Ishikawa (cell line): ENCODE data around the gene RTEL1.

Experiments used
- CEBPB ChIP-seq: IDR thresholded peaks from 2 replicates; pipeline ENCODE4 v1.6.1; 2012
- CREB1 ChIP-seq: IDR thresholded peaks from 2 replicates; pipeline ENCODE4 v1.6.1; 2012; ENCODE audit warnings: low read depth
- EGR1 ChIP-seq: IDR thresholded peaks from 2 replicates; pipeline ENCODE4 v1.6.1; 2012
- EP300 ChIP-seq: IDR thresholded peaks from 2 replicates; pipeline ENCODE4 v1.6.1; 2012; ENCODE audit warnings: borderline replicate concordance
- FOXM1 ChIP-seq: IDR thresholded peaks from 2 replicates; pipeline ENCODE4 v1.6.1; 2012; ENCODE audit warnings: low read depth, borderline replicate concordance
- RAD21 ChIP-seq: IDR thresholded peaks from 2 replicates; pipeline ENCODE4 v1.6.1; 2012; ENCODE audit warnings: low read depth
- TAF1 ChIP-seq: IDR thresholded peaks from 2 replicates; pipeline ENCODE4 v1.6.1; 2012; ENCODE audit warnings: low read depth, mild to moderate bottlenecking
- TCF12 ChIP-seq: IDR thresholded peaks from 2 replicates; pipeline ENCODE4 v1.6.1; 2012; ENCODE audit warnings: low read depth
- TEAD4 ChIP-seq: IDR thresholded peaks from 2 replicates; pipeline ENCODE4 v1.6.1; 2012
- YY1 ChIP-seq: IDR thresholded peaks from 2 replicates; pipeline ENCODE4 v1.6.1; 2012; ENCODE audit warnings: low read depth
- ZBTB7A ChIP-seq: IDR thresholded peaks from 2 replicates; pipeline ENCODE4 v1.6.1; 2012; ENCODE audit warnings: low read depth
- TF ChIP-seq, protein P1 (sequence below): IDR thresholded peaks from 2 replicates; pipeline ENCODE4 v1.6.1; 2012
- TF ChIP-seq, protein P2 (sequence below): IDR thresholded peaks from 2 replicates; pipeline ENCODE4 v1.6.1; 2012; ENCODE audit warnings: low read depth, mild to moderate bottlenecking
- TF ChIP-seq, protein P3 (sequence below): IDR thresholded peaks from 2 replicates; pipeline ENCODE4 v1.6.1; 2012

DNA sequence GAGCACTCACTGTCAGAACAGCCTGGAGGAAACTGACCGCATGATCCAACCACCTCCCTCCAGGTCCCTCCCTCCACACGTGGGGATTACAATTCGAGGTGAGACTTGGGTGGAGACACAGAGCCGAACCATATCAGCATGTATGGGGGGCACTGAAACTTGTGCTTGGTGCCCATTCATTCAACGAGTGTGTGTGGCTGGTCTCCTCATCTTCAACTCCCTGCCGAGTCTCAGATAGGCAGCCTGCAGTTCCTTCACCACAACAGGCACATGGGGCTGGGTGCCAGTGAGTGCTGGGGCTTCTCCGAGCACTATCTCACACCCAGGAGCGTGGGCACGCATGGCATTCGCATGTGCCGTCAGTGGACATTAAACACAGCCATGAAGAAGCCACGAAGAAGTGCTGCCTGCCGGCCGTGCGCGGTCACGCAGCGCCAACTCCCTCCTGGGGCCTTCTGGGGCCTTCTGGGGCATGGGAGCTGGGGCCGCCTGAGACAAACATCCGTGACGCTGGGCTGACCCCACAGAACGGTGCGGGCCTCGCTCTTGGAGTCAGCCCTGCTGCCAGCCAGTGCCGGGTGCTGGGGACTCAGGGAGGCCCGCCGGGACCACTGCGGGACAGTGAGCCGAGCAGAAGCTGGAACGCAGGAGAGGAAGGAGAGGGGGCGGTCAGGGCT, 714 bp upstream of the RTEL1 start:
- TF ChIP-seq YY1 (no peak), TEAD4 (no peak), FOXM1 (no peak), EP300 (no peak), RAD21 (no peak), TAF1 (no peak), CREB1 (no peak), CEBPB (no peak), EGR1 (no peak), ZBTB7A (no peak), TCF12 (no peak)
- TF ChIP-seq, protein P1, sequence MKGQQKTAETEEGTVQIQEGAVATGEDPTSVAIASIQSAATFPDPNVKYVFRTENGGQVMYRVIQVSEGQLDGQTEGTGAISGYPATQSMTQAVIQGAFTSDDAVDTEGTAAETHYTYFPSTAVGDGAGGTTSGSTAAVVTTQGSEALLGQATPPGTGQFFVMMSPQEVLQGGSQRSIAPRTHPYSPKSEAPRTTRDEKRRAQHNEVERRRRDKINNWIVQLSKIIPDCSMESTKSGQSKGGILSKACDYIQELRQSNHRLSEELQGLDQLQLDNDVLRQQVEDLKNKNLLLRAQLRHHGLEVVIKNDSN, result no peak
- TF ChIP-seq, protein P2, sequence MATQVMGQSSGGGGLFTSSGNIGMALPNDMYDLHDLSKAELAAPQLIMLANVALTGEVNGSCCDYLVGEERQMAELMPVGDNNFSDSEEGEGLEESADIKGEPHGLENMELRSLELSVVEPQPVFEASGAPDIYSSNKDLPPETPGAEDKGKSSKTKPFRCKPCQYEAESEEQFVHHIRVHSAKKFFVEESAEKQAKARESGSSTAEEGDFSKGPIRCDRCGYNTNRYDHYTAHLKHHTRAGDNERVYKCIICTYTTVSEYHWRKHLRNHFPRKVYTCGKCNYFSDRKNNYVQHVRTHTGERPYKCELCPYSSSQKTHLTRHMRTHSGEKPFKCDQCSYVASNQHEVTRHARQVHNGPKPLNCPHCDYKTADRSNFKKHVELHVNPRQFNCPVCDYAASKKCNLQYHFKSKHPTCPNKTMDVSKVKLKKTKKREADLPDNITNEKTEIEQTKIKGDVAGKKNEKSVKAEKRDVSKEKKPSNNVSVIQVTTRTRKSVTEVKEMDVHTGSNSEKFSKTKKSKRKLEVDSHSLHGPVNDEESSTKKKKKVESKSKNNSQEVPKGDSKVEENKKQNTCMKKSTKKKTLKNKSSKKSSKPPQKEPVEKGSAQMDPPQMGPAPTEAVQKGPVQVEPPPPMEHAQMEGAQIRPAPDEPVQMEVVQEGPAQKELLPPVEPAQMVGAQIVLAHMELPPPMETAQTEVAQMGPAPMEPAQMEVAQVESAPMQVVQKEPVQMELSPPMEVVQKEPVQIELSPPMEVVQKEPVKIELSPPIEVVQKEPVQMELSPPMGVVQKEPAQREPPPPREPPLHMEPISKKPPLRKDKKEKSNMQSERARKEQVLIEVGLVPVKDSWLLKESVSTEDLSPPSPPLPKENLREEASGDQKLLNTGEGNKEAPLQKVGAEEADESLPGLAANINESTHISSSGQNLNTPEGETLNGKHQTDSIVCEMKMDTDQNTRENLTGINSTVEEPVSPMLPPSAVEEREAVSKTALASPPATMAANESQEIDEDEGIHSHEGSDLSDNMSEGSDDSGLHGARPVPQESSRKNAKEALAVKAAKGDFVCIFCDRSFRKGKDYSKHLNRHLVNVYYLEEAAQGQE, result no peak
- TF ChIP-seq, protein P3, sequence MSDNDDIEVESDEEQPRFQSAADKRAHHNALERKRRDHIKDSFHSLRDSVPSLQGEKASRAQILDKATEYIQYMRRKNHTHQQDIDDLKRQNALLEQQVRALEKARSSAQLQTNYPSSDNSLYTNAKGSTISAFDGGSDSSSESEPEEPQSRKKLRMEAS, result no peak
